GM12872 (cell line): ENCODE results near the gene PIM3.

Experiments
- TF ChIP-seq, protein P1 (sequence below): IDR thresholded peaks from 3 replicates; pipeline ENCODE4 v1.5.1; 2011; ENCODE audit warnings: low read depth, mild to moderate bottlenecking, low read length, moderate library complexity; ENCODE audit not compliant: insufficient read depth

The PIM3 gene

DNA sequence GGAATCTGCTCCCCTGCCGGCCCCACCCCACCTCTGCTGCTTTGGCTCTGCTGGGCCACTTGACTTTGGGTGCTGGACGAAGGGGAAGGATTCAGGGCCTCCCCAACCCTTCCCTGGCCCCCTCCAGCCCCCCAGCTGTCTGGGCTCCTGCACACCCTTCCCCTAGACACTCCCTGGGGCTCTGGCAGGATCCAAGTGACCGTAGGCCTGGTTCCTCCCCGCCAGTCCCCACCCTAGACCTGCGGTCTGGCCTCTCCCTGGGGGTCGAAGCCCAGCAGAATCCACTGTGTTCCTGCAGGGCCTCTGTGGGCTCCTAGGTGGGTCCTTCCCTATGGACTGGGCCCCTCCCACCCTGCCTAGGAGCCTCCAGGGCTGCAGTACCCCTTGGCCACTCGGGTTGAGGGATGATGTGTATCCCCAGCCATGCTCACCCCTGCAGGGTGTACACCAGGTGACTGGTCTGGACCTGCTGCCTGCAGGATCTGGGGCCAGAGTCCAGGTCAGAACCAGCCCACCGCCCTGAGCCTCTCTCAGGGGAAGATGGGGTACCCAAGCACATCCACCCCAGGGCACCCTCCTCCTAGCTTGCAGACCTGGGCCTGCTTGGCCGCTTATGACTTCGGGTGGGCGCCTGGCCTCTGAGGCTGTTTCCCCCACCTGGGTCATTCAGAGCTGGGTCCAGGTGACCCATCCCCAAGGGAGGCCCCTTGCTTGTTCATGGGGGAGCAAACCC is 5.6 kb downstream of the PIM3 start:
- TF ChIP-seq, protein P1, sequence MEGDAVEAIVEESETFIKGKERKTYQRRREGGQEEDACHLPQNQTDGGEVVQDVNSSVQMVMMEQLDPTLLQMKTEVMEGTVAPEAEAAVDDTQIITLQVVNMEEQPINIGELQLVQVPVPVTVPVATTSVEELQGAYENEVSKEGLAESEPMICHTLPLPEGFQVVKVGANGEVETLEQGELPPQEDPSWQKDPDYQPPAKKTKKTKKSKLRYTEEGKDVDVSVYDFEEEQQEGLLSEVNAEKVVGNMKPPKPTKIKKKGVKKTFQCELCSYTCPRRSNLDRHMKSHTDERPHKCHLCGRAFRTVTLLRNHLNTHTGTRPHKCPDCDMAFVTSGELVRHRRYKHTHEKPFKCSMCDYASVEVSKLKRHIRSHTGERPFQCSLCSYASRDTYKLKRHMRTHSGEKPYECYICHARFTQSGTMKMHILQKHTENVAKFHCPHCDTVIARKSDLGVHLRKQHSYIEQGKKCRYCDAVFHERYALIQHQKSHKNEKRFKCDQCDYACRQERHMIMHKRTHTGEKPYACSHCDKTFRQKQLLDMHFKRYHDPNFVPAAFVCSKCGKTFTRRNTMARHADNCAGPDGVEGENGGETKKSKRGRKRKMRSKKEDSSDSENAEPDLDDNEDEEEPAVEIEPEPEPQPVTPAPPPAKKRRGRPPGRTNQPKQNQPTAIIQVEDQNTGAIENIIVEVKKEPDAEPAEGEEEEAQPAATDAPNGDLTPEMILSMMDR: no peak

DNA sequence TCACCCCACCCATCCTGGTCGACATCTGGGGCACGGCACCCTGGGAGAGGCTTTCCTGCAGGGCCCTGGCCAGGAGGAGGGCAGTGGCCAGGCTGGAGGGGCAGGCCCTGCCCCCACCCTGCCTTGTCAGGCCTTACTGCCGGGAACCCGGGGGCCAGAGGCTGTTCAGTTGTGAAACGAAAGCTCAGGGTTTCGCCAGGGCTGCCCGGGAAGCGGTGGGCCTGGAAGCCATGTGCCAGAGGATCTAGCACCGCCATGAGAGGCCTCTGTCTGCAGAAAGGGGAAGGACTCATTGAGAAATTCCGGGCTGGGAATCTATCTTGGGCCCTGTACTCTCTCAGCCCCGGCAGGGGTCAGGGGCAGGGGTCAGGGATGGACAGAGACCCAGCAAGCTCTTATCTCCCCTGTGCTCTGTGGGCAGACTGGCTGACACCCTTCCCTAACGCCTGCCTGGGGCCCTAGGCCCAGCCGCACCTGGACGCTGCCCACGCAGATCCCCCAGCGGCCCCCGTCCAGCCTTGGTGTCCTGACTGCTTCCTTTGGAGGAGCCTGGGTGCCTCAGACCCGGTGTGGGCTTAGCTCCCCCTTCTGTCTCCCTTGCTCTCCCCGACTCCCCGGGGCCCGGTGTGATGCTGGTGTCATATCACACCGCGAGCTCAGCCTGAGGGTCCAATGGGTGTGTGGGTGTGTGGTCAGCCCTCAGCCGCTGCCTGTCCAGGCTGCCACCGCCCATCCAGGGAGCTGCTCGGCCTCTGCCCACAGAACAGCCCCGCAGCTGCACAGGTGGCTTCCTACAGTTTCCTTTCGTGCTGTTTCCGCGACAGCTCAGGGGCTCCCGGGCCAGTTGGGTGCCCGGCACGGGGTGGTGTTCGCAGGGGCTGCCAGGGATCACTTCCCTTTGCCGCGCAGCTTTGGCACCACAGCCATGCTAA is 6.5 kb downstream of the PIM3 start:
- TF ChIP-seq, protein P1: no peak

DNA sequence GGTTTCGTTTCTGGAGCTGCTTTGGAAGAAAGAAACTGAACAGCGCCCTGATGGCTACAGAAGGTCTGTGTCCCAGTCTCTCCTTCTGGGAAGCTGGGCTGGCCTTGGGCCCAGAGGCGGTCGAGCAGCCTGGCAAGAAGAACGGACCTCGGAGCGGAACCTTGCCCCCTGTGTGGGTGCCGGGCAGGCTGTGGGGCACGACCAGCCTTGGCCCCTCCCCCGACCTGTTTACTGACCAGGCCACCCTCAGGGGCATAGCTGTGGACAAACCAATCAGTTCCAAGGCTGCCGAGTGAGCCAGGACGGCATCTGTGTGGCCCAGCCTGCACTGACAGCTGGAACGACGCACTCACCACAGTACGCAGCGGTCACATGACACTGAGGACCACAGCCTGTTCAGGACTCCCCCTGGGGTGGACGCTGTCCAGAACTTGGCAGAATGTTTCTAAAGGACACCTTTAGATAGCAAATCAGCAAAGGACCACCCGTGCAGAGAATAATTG is 7.2 kb downstream of the PIM3 start:
- TF ChIP-seq, protein P1: no peak

DNA sequence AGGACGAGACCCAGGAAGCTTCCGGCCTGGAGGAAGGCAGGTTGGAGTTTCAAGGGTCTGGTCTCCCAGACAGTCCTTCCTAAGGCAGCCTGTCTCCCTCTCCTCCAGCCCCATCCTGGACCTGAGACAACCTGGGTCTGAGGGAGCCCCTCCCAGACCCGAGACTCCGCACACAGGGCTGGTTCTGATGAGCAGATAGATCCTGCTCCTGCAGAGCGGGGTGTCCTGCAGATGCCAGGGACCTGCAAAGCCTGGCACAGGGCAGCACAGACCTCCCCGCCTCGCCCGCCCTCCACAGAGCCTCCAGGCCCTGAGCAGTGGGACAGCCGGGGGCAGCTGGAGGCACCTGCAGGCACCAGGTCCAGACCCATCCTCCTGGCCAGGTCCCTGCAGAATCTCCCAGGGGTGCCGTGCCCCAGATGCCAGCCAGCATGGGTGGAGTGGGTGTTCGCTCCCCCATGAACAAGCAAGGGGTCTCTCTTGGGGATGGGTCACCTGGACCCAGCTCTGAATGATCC is 7.8 kb downstream of the PIM3 start:
- TF ChIP-seq, protein P1: no peak

DNA sequence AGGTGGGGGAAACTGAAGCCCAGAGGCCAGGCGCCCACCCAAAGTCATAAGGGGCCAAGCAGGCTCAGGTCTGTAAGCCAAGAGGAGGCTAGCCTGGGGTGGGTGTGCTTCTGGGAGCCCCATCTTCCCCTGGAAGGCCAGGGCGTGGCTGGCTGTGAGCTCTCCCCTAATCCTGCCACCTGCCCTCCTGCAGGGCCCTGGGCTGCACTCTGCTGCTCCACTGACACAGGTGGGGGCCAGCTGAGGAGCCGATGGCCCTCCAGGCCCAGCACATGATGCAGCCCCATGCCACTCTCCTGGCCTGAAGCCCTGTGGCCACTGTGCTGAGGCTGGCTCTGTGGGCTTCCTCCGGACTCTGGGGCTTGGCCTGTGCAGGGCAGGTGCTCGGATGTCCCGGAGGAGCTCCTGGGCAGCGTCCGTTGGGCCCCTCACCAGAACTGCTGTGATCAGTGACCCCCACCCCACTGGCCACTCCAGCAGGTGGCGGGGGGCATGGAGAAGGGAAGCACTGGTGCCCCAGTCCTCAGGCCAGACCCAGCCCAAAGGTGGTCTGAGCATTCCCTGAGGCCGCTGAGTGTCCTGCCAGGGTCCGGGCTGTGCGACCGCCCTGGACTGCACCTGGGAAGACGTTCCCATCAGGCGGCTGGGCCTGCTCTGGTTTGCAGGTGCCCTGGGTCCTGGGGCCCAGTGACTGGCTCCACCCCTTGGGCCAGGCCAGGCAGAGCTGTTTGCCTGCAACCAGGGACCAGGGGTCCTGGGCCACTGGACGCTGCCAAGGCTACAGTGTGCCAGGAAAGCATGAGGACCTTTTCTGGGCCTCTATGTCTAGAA is 8.5 kb downstream of the PIM3 start:
- TF ChIP-seq, protein P1: no peak

DNA sequence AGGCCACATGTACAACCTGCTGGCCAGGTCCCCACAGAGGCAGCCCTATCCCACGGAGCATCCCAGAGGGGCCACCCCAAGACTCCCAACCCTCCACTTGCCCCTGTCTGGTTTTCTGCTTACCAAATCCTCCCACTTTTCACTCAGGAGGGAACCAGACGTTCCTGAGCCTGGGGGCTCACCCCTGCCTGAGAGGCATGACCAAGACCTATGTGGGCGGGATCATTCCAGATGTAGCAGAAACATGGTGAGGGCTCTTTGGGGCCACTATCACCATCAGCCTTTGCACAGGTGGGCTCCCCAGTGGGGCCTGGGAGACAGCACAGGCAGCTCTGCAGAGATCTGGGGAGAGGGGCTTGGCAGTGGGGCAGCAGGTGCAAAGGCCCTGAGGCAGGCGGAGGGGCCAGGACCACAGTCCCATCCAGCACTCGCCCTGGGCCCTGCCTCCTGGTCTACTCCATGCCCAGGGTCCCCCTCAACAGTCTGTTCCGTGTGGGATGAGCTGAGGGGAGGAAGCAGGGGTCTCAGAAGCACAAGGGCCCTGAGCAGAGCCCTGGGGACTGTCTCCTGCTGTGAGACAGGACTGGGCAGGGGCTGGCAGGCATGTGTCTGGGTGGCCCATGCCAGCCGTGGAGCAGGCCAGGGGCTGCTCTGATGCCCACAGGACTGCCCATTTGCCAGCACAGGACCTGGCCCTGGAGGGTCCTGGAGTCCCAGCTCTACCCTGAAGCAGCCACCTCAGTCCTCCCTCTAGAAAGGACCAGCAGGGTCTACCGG is 9.4 kb downstream of the PIM3 start:
- TF ChIP-seq, protein P1: no peak
